ENCODE results near the gene WDR35. TPM values are rescaled to one million over a fixed set of nuclear protein-coding genes. Genes with fewer than 3 reads are reported as not detected.
A peak's percentile ranks its signal among the peaks of the same experiment; 100 is the strongest.

WDR35 gene
- total RNA-seq, 1 experiment from 2014 or later: 7.9 TPM

DNA sequence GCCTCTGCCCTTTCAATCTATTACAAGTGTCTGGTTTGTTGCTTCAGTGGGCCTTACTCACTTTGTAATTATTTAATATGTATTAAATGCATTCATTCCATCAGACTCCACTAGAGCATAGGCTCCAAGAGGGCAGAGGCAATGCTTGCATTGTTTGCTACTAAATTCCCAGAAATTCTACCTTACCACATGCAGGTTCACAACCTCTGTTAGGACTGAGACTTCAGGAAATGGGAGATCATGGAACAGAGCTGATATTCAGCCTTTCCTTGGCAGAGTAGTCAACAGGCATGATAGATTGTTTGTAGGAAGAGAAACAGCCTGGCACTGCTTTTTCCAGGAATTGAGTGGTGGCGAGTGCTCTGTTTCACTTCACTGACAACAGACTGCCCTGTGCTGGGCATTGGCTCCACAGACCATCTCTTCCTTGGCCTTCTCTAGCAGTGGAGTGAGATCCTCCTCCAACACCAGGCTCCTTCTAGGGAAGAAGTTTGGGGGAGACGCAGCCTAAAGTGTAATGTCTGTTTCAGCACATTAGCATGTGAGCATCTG, 28.8 kb upstream of the WDR35 start:
- DNase-seq (ENCODE audit: low read depth in 1 of 2, low spot score in 2 of 2): no peak
- no peak overlapping the region for H3K27ac ChIP-seq
- no peaks in the 10 kb centered on the region for H3K9me3 ChIP-seq (replicated peaks)
- H3K4me3 ChIP-seq: no peak overlapping the region
- H3K4me1 ChIP-seq (replicated peaks): no peaks in the 10 kb centered on the region; the same call in 1 of the 2 replicates
- no peaks in the 10 kb centered on the region for H3K27me3 ChIP-seq (replicated peaks)
- no peaks in the 10 kb centered on the region; the same call in 1 of the 2 replicates for H3K36me3 ChIP-seq

DNA sequence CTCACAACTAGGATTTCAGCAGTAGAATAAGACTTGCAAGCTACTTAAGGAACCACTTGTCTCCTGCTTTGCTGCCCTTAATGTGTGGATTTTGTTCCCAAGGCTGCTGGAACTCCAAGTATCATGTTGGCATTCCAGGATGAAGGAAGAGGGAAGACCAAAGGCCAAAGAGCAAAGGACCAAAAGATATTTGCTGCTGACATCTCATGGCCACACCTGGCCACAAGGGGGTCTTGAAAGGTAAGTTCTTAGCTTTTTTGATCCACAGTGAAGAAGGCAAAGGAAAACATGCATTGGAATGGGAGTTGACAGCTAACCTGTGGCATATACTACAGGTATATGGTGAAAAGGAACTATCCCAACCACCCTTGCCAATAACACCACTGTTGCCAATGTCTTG, 26.4 kb upstream of the WDR35 start:
- peaks cover 17% of the 10 kb centered on the region for H3K4me1 ChIP-seq (replicated peaks)

DNA sequence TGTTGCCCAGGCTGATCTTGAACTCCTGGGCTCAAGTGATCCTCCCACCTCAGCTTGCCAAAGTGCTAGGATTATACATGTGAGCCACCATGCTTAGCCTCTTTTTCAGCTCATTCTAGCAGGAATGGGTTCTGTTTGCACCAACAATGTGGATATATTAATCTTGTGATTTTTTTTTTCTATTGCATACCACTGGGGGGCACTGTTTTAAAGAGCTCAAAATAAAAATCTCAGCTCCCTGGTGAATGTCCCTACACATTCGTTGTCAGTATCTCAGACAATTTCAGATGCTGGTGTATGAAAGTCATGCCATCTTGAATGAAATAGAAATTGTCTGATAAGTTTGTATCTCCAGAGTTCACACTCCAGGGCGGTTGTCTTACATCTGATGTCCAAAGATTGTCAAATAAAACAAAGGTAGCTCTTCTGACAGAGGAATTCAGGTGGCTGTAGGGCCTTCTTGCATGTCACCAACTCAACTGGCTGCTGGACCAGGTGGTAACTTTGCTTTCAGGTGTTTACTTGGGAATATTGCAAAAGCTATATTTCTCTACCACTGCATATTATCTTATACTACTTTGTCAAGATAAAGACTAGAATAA, 25.7 kb upstream of the WDR35 start:
- peak in 1 of 2 experiments; percentile 46 for DNase-seq (ENCODE audit: low read depth in 1 of 2, low spot score in 2 of 2)
- no peak overlapping the region for H3K4me3 ChIP-seq
- no peaks in the 10 kb centered on the region for H3K9me3 ChIP-seq (replicated peaks)
- H3K27ac ChIP-seq: no peak overlapping the region
- H3K36me3 ChIP-seq: no peaks in the 10 kb centered on the region
- peaks cover 17% of the 10 kb centered on the region for H3K4me1 ChIP-seq (replicated peaks)
- H3K27me3 ChIP-seq (replicated peaks): no peaks in the 10 kb centered on the region

More for the DNA sequence above, 26.4 kb upstream of the WDR35 start:
- DNase-seq (ENCODE audit: low read depth in 1 of 2, low spot score in 2 of 2): no peak
- no peaks in the 10 kb centered on the region for H3K36me3 ChIP-seq
- H3K9me3 ChIP-seq (replicated peaks): no peaks in the 10 kb centered on the region
- H3K4me3 ChIP-seq: no peak overlapping the region
- H3K27ac ChIP-seq: no peak overlapping the region
- no peaks in the 10 kb centered on the region for H3K27me3 ChIP-seq (replicated peaks)

DNA sequence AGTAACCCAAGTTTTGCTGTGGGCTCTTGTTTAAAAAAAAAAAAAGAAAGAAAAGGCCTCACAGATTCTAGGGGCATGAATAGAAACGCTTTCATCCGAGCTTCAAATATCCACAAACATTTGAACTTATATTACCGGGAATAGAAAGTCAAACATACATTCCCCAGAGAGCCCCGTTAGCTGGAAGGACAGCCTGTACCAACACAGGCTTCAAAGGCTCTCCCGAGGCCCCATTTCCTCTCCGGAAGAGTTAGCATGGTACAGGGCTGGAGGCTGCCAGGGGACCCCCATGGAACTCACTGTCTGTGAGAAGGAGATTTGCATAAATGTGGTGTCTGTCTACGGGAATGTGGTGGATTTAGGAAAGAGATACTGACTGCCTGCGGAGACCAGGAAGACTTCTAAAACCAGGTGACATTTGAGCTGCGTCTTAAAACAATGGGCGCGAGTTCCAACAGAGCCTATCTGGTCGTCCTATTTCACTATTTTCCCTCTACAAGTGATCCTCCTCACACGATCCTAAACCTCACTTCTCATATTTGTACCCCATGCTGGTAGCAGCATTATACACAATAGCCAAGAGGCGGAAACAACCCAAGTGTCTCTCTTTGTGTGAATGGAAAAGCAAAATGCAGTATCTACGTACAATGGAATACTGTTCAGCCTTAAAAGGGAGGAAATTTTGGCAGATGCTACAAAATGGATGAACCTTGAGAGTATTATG, 23.4 kb upstream of the WDR35 start:
- no peak for DNase-seq (ENCODE audit: low read depth in 1 of 2, low spot score in 2 of 2)
- peak overlapping the region; percentile 46 for H3K4me3 ChIP-seq
- H3K27ac ChIP-seq: peak overlapping the region; percentile 65

DNA sequence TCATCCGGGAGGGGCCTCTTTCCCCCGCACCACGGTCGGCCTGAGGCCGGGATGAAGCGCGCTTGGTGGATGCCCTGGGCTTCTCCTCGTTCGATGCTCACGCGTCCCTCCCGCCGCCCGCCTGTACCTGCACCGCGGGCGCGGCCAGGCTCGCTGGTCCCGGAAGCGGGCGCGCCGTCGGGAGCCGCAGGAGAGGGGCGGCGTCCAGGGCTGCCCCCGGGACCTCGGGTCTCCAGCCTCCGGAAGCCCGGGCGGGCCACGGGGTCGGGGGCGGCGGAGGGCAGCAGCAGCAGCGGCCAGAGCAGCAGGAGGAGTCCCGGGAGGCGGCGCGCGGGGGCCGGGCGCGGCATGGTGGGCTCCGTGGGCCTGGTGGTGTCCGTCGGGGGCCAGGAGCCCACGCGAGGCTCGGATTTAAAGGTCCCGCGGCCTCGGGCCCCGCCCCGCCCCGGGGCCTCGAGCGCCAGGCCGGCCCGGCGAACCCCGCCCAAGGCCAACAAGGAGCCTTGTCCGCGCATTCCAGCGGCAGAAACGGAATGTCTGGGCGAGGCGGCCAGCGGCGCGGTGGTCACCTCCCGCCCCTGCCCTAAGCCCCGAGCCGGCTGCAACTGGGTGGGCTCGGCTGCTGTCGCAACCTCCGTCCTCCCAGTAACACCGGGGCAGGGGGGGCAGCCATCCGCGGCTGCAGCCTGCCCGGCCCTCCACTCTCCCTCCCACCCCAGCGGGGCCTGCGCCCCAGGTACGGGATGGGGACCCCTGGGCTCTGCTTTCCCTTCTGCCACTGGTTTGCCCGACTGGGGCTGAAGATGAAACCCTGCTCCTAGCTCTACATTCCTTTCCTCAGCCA, 22.6 kb upstream of the WDR35 start, which contains the start of gene MATN3:
TSS of gene MATN3 (minus strand) at position 387 of the 844 bp plus-strand sequence. CDS start at position 350, 37 bp downstream.
- H3K4me3 ChIP-seq: peak within 1 kb of the TSS; percentile 46
- no peaks in the 10 kb centered on the region for H3K27me3 ChIP-seq (replicated peaks)
- H3K9me3 ChIP-seq (replicated peaks): no peaks in the 10 kb centered on the region
- peak within 1 kb of the TSS; percentile 65 for H3K27ac ChIP-seq
- peaks cover 17% of the 10 kb centered on the region for H3K4me1 ChIP-seq (replicated peaks)
- DNase-seq (ENCODE audit: low read depth in 1 of 2, low spot score in 2 of 2): peak; percentile 57 to 76
- no peaks in the 10 kb centered on the region for H3K36me3 ChIP-seq

More for the DNA sequence above, 23.4 kb upstream of the WDR35 start:
- no peaks in the 10 kb centered on the region for H3K36me3 ChIP-seq
- H3K9me3 ChIP-seq (replicated peaks): no peaks in the 10 kb centered on the region
- H3K27me3 ChIP-seq (replicated peaks): no peaks in the 10 kb centered on the region
- peaks cover 17% of the 10 kb centered on the region for H3K4me1 ChIP-seq (replicated peaks)

DNA sequence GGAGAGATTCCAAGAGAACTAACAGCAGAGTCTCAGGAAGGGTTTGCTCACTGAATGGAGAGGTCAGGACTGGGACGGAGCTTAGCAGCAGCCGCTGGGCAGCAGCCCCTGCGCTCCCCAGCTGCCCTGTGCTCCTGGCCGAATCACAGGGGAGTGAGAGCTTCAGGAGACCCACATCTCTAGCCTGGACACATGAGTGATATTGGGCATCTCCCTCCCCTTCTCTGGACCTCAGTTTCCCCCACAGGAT, 22.1 kb upstream of the WDR35 start:
- peak overlapping the region; percentile 46 for H3K4me3 ChIP-seq

DNA sequence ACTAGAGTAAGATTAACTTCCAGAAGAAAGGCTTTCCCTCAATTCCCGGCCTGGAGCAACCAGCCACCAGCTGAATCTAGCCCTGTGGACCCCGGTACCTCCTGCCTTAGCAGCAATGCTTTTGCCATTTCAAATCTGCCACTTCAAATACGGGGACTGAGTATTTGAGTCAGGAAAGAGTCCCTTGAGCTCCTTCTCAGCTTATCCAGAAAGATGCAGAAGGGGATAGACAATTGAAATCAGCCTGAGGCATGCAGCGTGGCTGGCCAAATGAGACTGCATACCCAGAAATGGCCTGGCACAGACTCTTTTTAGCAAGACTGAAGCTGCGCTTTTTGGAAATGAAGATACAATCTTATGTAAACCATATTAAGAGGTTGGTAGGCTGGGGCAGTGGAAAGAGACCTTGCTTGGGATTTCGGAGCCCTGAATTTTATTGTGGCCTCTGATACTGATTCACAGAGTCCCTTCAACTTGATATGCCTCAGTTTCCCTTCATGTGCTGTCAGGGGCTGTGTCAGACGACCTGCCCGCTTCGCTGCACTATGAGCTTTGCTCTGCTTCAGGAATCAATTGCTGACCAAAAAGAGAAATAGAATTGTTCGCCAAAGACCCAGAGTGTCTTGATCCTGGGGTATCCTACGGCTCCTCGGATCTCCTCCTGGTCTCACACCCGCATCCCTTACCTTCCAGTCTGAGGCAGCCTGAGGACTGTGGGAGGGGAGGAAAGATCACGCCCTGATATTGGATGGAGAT, 21.5 kb upstream of the WDR35 start:
- no peak overlapping the region for H3K27ac ChIP-seq
- H3K9me3 ChIP-seq (replicated peaks): no peaks in the 10 kb centered on the region
- H3K4me1 ChIP-seq (replicated peaks): peaks cover 17% of the 10 kb centered on the region
- H3K36me3 ChIP-seq: no peaks in the 10 kb centered on the region
- DNase-seq (ENCODE audit: low read depth in 1 of 2, low spot score in 2 of 2): no peak
- H3K27me3 ChIP-seq (replicated peaks): no peaks in the 10 kb centered on the region
- no peak overlapping the region for H3K4me3 ChIP-seq

More for the DNA sequence above, 22.1 kb upstream of the WDR35 start:
- H3K27me3 ChIP-seq (replicated peaks): no peaks in the 10 kb centered on the region
- no peak overlapping the region for H3K27ac ChIP-seq
- H3K9me3 ChIP-seq (replicated peaks): no peaks in the 10 kb centered on the region
- no peak for DNase-seq (ENCODE audit: low read depth in 1 of 2, low spot score in 2 of 2)
- no peaks in the 10 kb centered on the region for H3K36me3 ChIP-seq
- peaks cover 17% of the 10 kb centered on the region for H3K4me1 ChIP-seq (replicated peaks)

DNA sequence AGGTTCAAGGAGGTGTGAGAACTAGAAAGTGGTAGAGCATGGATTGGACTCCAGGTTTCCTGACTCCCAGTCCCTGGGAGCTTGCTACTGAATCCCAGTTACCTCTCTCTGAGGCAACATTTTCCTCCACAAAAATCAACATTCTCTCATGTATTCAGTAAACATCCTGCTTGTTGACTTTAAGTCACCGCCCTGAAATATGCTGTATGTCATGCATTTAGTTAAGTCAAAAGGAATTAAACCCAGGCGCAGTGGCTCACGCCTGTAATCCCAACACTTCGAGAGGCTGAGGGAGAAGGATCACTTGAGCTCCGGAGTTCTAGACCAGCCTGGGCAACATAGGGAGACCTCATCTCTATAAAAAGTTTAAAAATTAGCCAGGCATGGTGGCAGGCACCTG, 18.8 kb upstream of the WDR35 start:
- DNase-seq (ENCODE audit: low read depth in 1 of 2, low spot score in 2 of 2): no peak
- Histone ChIP-seq H3K27me3 (replicated peaks) (no peaks in the 10 kb centered on the region), H3K4me1 (replicated peaks) (peaks cover 17% of the 10 kb centered on the region), H3K36me3 (no peaks in the 10 kb centered on the region), H3K9me3 (replicated peaks) (no peaks in the 10 kb centered on the region), H3K4me3 (no peak overlapping the region), H3K27ac (no peak overlapping the region)

DNA sequence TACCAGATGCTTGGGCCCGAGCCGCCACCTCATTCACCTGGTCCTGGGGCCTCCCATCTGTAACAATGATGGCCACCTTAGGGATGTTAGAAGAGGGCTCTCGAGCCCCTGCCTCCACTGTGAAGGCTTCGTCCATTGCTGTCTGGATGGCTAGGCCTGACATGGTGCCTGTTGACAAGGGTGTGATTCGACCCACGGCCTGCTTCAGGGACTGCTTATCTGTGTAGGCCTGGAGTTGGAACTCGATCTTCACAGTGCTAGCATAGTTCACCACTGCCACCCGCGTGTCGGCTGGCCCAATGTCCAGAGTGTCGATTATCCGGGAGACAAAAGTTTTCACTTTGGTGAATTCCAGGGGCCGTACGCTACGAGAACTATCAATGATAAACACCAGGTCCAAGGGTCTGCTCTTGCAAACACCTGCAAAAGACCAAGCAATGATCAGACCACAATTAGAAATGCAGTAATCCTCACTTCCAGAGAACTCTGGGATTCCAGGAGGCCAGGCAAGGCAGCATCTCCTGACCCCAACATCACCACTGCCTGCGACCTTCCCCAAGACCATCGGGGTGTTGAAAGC, 16.1 kb upstream of the WDR35 start:
- no peaks in the 10 kb centered on the region for H3K27me3 ChIP-seq (replicated peaks)
- no peaks in the 10 kb centered on the region for H3K36me3 ChIP-seq
- no peak overlapping the region for H3K27ac ChIP-seq
- H3K4me3 ChIP-seq: no peak overlapping the region
- no peak for DNase-seq (ENCODE audit: low read depth in 1 of 2, low spot score in 2 of 2)
- no peaks in the 10 kb centered on the region for H3K4me1 ChIP-seq (replicated peaks)
- H3K9me3 ChIP-seq (replicated peaks): no peaks in the 10 kb centered on the region

DNA sequence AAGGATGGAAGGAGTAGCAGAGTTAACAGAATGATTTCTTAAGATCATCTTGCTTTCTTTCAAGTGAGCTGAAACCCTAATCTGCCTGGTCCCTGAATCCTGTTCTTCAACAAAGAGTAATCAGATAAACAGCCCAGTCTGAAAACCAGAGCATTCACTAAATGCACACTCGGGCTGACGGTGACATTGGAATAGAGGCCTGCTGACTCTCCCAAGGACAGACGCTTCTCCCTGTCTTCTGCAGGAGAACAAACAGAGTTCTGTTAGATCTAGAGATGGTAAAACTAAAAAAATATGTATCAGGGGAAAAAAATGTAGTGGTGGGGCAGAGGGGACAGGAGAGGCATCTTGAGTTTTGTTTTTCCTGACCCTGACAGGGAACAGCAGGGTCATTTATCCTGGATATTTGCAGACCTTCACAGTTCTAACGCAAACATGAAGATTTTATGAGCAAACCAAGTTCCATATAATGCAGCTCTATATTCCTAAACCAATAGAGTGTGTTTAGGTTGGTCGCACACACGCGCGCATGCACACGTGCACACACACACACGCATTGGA, 15.2 kb upstream of the WDR35 start:
- Histone ChIP-seq H3K4me3 (no peak overlapping the region), H3K4me1 (replicated peaks) (no peaks in the 10 kb centered on the region), H3K9me3 (replicated peaks) (no peaks in the 10 kb centered on the region), H3K27me3 (replicated peaks) (no peaks in the 10 kb centered on the region), H3K36me3 (no peaks in the 10 kb centered on the region), H3K27ac (no peak overlapping the region)
- DNase-seq (ENCODE audit: low read depth in 1 of 2, low spot score in 2 of 2): no peak

DNA sequence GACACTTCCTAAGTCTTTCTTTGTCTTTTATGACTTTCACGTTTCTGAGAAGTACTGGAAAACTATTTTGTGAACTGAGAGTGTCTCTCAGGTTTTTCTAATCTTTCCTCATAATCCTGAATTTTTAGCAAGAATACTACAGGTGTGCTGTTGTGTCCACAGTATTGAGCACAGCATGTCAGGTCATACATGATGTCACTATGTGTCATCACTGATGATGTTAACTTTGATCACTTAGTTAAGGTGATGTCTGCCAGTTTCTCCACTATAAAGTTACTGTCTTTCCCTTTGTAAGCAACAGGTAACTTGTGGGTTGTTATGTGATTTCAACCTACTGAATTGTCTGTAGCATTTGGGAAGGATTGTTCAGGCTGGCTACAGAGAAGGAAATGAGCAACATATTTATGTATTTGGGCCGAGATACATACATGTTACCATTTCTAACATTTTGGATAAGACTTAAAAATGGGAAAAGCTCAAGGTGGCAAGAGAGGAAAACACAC, 11.5 kb upstream of the WDR35 start:
- DNase-seq (ENCODE audit: low read depth in 1 of 2, low spot score in 2 of 2): no peak
- H3K9me3 ChIP-seq (replicated peaks): no peaks in the 10 kb centered on the region
- no peaks in the 10 kb centered on the region for H3K27me3 ChIP-seq (replicated peaks)
- H3K4me1 ChIP-seq (replicated peaks): no peaks in the 10 kb centered on the region
- H3K36me3 ChIP-seq: no peaks in the 10 kb centered on the region
- H3K4me3 ChIP-seq: no peak overlapping the region
- no peak overlapping the region for H3K27ac ChIP-seq

DNA sequence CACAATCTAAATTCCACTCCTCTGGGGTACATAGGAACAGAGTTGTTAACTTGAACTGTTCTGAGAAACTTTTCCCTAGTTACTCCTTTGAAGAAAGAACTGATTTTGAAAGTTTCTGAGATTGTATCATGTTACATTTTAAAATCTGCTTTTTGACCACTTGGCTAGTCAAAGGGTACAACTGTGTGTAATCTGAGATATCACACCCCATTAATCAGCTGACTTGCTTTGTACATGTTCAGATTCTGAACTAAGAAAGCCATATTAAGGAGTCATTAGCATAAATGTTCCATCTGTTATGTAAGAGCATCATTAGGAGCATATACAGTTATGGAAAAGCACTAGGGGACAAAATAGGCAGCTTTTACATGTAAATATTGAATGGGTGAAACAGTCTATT, 3.8 kb upstream of the WDR35 start:
- H3K4me3 ChIP-seq: no peak overlapping the region
- H3K36me3 ChIP-seq: peaks cover 5% of the 10 kb centered on the region; the same call in 1 of the 2 replicates
- no peaks in the 10 kb centered on the region for H3K27me3 ChIP-seq (replicated peaks)
- no peaks in the 10 kb centered on the region for H3K9me3 ChIP-seq (replicated peaks)
- no peak overlapping the region for H3K27ac ChIP-seq
- no peak for DNase-seq (ENCODE audit: low read depth in 1 of 2, low spot score in 2 of 2)
- H3K4me1 ChIP-seq (replicated peaks): peaks cover 10% of the 10 kb centered on the region
